Gastroesophageal sphincter (tissue), 4 donors: ENCODE data around the gene TDRD5. TPM values are rescaled to one million over a fixed set of nuclear protein-coding genes. Genes with fewer than 3 reads are reported as not detected.
"Not testable (repeated sequence)": the region's sequence is repeated elsewhere in the genome, so short reads cannot be mapped to it uniquely, and the experiment has no call there.

Experiments
- ATAC-seq: fragments of 150-250 bp; one replicate; pipeline ENCODE4 v1.9.1; 2016; ENCODE audit warnings: mild to moderate bottlenecking, moderate library complexity
- H3K27ac ChIP-seq, 4 donors: fragments of 200-600 bp; sonication (generic) in 3 of 4; 1 replicate in 3 of 4; 2 replicates in 1 of 4; pipeline ENCODE4 v1.5.1; 2016 to 2019
- H3K27me3 ChIP-seq: fragments of 200-600 bp; sonication (generic); one replicate; pipeline ENCODE4 v1.5.1; 2019
- H3K36me3 ChIP-seq, 2 donors: fragments of 200-600 bp; sonication (generic); one replicate each; pipeline ENCODE4 v1.5.1; 2019; ENCODE audit warnings: control low read depth in 1 of 2
- H3K4me1 ChIP-seq, 3 donors: fragments of 200-600 bp; sonication (generic); 1 replicate in 2 of 3; 2 replicates in 1 of 3; pipeline ENCODE4 v1.5.1; 2016 to 2019; ENCODE audit warnings: control low read depth in 2 of 3
- H3K4me3 ChIP-seq, 2 donors: fragments of 200-600 bp; sonication (generic); one replicate each; pipeline ENCODE4 v1.5.1; 2019; ENCODE audit warnings: mild to moderate bottlenecking in 1 of 2, moderate library complexity in 1 of 2
- H3K9me3 ChIP-seq, 3 donors: fragments of 200-600 bp; sonication (generic); one replicate each; pipeline ENCODE4 v1.5.1; 2017 to 2019; ENCODE audit warnings: control low read depth in 2 of 3
- EP300 ChIP-seq: sonication (generic); formaldehyde crosslinking; IDR thresholded peaks from one replicate; pipeline ENCODE4 v1.6.1; 2017; ENCODE audit warnings: antibody characterized with exemption, mild to moderate bottlenecking
- POLR2A ChIP-seq, 2 donors: fragments of 450-650 bp; IDR thresholded peaks; one replicate each; pipeline ENCODE4 v1.6.1; 2017; ENCODE audit warnings: antibody characterized with exemption in 2 of 2, mild to moderate bottlenecking in 2 of 2, moderate library complexity in 1 of 2
- POLR2AphosphoS5 ChIP-seq: sonication (generic); formaldehyde crosslinking; IDR thresholded peaks from one replicate; pipeline ENCODE4 v1.6.1; 2017; ENCODE audit warnings: antibody characterized with exemption
- WGBS, 2 donors: methylation state at CpG; one replicate each; pipeline ENCODE4 v1.1.5; 2018; ENCODE audit warnings: low coverage in 1 of 2; 5-methylcytosine and 5-hydroxymethylcytosine counted together
- total RNA-seq, 4 donors: library from RNA; depleted of rRNA; stranded (reverse); fragments of >200 nt; gene quantifications; one replicate each; pipeline ENCODE4 v1.1.0, GENCODE V29; 2016
- TF ChIP-seq, protein P1 (sequence below), 4 experiments: fragments of 200-600 bp in 2 of 4; fragments of 450-650 bp in 2 of 4; sonication (generic) in 1 of 4; IDR thresholded peaks; one replicate each; pipeline ENCODE4 v1.5.1; 2017 to 2019; ENCODE audit warnings: antibody characterized with exemption in 4 of 4, mild to moderate bottlenecking in 2 of 4, moderate library complexity in 2 of 4

Gene TDRD5
- total RNA-seq, 4 donors from 2014 or later = 0.13 to 0.27 (median 0.16) TPM; not detected in 1

DNA sequence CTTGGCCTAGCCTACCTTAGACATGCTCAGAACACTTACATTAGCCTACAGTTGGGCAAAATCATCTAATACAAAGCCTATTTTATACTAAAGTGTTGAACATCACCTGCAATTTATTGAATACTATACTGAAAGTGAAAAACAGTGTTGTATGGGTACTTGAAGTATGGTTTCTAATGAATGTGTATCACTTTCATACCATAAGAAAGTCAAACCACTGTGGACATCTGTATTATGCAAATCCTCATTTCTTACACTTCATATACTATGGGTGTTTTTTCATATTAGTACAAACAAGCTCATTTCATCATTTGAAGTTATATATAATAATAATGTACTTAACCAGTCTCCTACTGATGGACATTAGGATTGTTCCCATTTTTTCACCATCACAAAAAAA, 41.2 kb downstream of the TDRD5 start:
- Histone ChIP-seq H3K27me3 (no peaks in the 10 kb centered on the region), H3K27ac (no peak overlapping the region), H3K36me3 (no peaks in the 10 kb centered on the region), H3K4me1 (no peaks in the 10 kb centered on the region), H3K4me3 (no peak overlapping the region), H3K9me3 (no peaks in the 10 kb centered on the region)
- no peak for TF ChIP-seq EP300
- TF ChIP-seq, protein P1, sequence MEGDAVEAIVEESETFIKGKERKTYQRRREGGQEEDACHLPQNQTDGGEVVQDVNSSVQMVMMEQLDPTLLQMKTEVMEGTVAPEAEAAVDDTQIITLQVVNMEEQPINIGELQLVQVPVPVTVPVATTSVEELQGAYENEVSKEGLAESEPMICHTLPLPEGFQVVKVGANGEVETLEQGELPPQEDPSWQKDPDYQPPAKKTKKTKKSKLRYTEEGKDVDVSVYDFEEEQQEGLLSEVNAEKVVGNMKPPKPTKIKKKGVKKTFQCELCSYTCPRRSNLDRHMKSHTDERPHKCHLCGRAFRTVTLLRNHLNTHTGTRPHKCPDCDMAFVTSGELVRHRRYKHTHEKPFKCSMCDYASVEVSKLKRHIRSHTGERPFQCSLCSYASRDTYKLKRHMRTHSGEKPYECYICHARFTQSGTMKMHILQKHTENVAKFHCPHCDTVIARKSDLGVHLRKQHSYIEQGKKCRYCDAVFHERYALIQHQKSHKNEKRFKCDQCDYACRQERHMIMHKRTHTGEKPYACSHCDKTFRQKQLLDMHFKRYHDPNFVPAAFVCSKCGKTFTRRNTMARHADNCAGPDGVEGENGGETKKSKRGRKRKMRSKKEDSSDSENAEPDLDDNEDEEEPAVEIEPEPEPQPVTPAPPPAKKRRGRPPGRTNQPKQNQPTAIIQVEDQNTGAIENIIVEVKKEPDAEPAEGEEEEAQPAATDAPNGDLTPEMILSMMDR (IDR thresholded peaks at IDR 0.05) = no peak
- no peak for TF ChIP-seq POLR2A (IDR thresholded peaks at IDR 0.05)
- no peak for TF ChIP-seq POLR2AphosphoS5
- ATAC-seq = no peak

DNA sequence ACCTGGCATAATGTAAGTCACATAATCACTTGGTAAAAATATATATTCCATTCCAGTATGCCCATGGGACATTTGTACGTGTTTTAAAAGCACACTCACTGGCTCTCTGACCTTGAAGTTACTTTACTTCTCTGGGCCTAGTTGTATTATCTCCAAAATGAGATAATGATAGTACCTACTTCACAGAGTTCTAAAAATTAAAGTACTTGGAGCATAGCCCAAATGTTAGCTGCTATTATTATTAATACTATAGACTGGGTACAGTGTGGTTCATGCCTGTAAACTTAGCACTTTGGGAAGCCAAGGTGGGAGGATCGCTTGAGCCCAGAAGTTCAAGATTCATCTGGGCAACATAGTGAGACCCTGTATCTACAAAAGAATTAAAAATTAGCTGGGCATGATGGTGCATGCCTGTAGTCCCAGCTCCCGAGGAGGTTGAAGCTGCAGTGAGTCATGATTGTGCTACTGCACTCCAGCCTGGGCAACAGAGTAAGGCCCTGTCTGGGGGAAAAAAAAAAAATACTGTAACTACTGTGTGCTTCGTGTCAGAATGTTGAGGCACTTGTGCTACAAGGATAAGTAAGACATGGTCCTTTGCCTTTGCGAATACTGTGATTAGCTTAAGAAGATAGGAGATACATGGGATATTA, 45.7 kb downstream of the TDRD5 start:
- TF ChIP-seq POLR2A (IDR thresholded peaks at IDR 0.05) = no peak
- TF ChIP-seq, protein P1 (IDR thresholded peaks at IDR 0.05) = no peak
- no peak for TF ChIP-seq EP300
- TF ChIP-seq POLR2AphosphoS5 = no peak
- H3K36me3 ChIP-seq = no peaks in the 10 kb centered on the region
- no peaks in the 10 kb centered on the region for H3K4me1 ChIP-seq
- H3K4me3 ChIP-seq = no peak overlapping the region
- 53 to 59% methylated on average over 3 to 5 of the region's 5 CpGs for WGBS, 2 donors
- no peak for ATAC-seq
- no peak overlapping the region for H3K27ac ChIP-seq
- no peaks in the 10 kb centered on the region for H3K9me3 ChIP-seq
- H3K27me3 ChIP-seq = no peaks in the 10 kb centered on the region

DNA sequence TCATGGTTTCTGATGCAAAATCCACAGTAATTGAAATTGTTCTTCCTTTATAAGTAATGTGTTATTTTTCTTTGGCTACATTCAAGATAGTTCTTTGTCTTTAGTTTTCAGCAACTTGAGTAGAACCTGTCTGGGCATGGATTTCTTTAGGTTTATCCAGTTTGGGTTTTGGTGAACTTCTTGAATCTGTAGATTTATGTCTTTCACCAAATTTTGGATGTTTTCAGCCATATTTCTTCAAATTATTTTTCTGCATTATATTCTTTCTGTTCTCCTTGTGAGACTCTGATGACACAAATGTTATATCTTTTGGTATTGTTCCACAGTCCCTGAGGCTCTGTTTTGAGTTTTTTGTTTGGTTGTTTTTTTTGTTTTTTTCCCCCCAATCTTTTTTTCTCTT, 69.4 kb downstream of the TDRD5 start:
- Histone ChIP-seq H3K27me3 (no peaks in the 10 kb centered on the region), H3K27ac (no peak overlapping the region), H3K4me3 (no peak overlapping the region), H3K9me3 (peaks cover 0 to 34% (median 0%) of the 10 kb centered on the region in 3 donors), H3K4me1 (no peaks in the 10 kb centered on the region), H3K36me3 (no peaks in the 10 kb centered on the region)
- TF ChIP-seq, protein P1 (IDR thresholded peaks at IDR 0.05) = no peak
- TF ChIP-seq EP300 (no peak), POLR2A (IDR thresholded peaks at IDR 0.05) (no peak)
- ATAC-seq = no peak

DNA sequence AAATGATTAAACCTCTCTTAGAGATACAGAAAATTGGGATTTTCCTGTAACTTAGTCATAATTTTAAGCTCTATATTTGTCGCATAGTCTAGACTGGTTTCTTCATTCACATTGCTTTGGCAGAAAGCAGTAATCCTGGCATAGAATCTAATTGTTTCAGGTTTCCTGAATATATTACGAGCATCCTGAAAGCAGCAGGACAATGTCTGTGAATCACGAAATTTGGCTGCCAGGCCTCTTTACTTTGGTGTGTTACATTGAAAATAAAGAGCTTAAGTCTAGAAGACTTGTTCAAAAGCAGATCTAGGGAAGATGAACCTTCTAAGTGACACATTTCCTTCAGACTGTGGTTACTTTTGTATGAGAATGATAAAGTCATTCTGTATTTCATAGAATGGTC, 72.2 kb downstream of the TDRD5 start:
- H3K36me3 ChIP-seq = no peaks in the 10 kb centered on the region
- H3K4me1 ChIP-seq = no peaks in the 10 kb centered on the region
- ATAC-seq = no peak
- H3K27ac ChIP-seq = no peak overlapping the region
- 51 to 61% methylated on average over 3 of the region's 3 CpGs for WGBS, 2 donors
- H3K4me3 ChIP-seq = no peak overlapping the region
- H3K27me3 ChIP-seq = no peaks in the 10 kb centered on the region
- H3K9me3 ChIP-seq = peaks cover 0 to 28% (median 0%) of the 10 kb centered on the region in 3 donors
- TF ChIP-seq, protein P1 (IDR thresholded peaks at IDR 0.05) = no peak
- TF ChIP-seq POLR2AphosphoS5 = no peak
- TF ChIP-seq EP300 = no peak
- TF ChIP-seq POLR2A (IDR thresholded peaks at IDR 0.05) = no peak

DNA sequence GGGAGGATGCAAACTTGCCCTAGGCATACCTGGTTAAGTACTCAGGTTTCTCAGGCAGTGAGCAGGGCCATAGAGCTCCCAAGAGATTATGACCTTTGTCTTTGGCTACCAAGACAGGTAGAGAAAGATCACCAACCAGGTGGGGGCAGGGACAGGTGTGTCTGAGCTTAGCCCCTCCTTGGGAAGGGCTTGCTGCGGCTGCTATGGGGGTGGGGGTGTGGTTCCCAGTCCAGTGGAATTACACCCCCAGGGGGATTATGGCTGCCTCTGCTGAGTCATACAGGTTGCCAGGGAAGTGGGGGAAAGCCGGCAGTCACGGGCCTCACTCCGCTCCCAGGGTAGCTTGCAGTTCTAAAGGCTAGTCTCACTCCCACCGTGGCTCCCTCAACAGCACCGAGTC, 86.2 kb downstream of the TDRD5 start:
- Histone ChIP-seq H3K36me3 (no peaks in the 10 kb centered on the region), H3K4me1 (no peaks in the 10 kb centered on the region), H3K27me3 (no peaks in the 10 kb centered on the region), H3K27ac (no peak overlapping the region), H3K9me3 (no peaks in the 10 kb centered on the region), H3K4me3 (no peak overlapping the region)
- ATAC-seq = no peak
- TF ChIP-seq POLR2AphosphoS5 = no peak
- no peak for TF ChIP-seq POLR2A (IDR thresholded peaks at IDR 0.05)
- TF ChIP-seq, protein P1 (IDR thresholded peaks at IDR 0.05) = no peak
- no peak for TF ChIP-seq EP300
- 85 to 100% methylated on average over 1 to 2 of the region's 6 CpGs for WGBS, 2 donors

DNA sequence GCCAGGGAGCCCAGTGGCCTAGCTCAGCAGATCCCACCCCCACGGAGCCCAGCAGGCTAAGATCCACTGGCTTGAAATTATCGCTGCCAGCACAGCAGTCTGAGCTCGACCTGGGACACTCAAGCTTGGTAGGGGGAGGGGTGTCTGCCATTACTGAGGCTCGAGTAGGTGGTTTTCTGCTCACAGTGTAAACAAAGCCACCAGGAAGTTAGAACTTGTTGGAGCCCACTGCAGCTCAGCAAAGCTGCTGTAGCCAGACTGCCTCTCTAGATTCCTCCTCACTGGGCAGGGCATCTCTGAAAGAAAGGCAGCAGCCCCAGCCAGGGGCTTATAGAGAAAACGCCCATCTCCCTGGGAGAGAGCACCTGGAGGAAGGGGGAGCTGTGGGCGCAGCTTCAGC, 102.9 kb downstream of the TDRD5 start:
- not testable (repeated sequence) for H3K36me3 ChIP-seq, H3K27ac ChIP-seq, H3K4me3 ChIP-seq, H3K9me3 ChIP-seq, ATAC-seq, H3K4me1 ChIP-seq
- 55% methylated on average over 2 of the region's 6 CpGs; no CpG with 5 or more reads in 1 of the 2 donors for WGBS, 2 donors
- peaks cover 33% of the 10 kb centered on the region for H3K27me3 ChIP-seq
